ENCODE data around the gene ENTHD1. TPM values are rescaled to one million over a fixed set of nuclear protein-coding genes. Genes with fewer than 3 reads are reported as not detected.

Gene ENTHD1
- total RNA-seq, 2 experiments from 2014 or later: 0.47 TPM; not detected in 1

GRCh38 chr22:39697790-39698430, 195.7 kb downstream of the ENTHD1 start:
- CTCF ChIA-PET: no interaction called here
- DNase-seq (no peak), ATAC-seq (ENCODE audit: poor library complexity) (no peak)
- no peaks in the 10 kb centered on the region for H3K9me3 ChIP-seq (ENCODE audit: control insufficient read depth in 1 of 2, insufficient read depth in 1 of 2, low read length in 2 of 2)
- no peak overlapping the region for H3K4me3 ChIP-seq (ENCODE audit: low read length)
- H3K27me3 ChIP-seq (ENCODE audit: control insufficient read depth in 1 of 2, insufficient read depth in 2 of 2, low read length in 2 of 2): no peaks in the 10 kb centered on the region
- no peak overlapping the region for H3K27ac ChIP-seq (ENCODE audit: low read depth in 1 of 2, low read length in 2 of 2)
- Mint-ChIP-seq H3K4me3 (no peak overlapping the region), H3K27me3 (peaks cover 4% of the 10 kb centered on the region), H3K4me1 (ENCODE audit: low read depth) (no peaks in the 10 kb centered on the region), H3K27ac (no peak overlapping the region), H3K9me3 (no peaks in the 10 kb centered on the region), H3K36me3 (ENCODE audit: low read depth) (no peaks in the 10 kb centered on the region)
- no peaks in the 10 kb centered on the region for H3K36me3 ChIP-seq (ENCODE audit: insufficient read depth, low read length)
- no peak for TF ChIP-seq CTCF (IDR thresholded peaks at IDR 0.05)
- intact Hi-C loops (cut with DNase I, micrococcal nuclease): no loop called here
- POLR2A ChIA-PET: no interaction called here
- no peaks in the 10 kb centered on the region for H3K4me1 ChIP-seq (ENCODE audit: insufficient read depth, low read length)

DNA sequence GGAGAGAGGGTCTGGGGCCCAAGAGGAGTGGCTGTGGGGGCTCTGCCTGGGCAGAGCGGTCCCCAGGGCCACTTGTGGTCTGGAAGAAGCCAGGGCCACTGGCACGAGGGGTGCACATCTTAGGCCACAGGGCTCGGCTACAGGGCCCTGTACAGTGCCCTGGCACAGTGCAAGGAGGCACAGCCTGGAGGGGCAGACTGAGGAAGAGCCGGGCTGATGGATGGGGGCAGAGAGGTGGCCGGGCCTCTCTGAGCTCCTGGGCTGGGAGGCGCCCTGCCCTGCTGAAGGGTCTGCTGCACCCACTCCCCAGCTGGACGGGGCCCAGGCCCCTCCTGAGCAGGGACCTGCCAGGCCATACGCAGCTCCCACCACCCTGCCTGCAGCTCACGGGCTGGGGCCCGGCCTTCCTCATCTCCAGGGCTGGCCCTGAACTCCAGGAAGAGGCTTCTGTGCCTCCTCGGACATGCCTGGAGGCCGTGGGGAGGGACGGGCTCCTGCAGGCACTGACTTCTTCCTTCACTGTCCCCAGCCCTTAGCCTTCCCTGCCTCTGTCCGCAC, 199.5 kb downstream of the ENTHD1 start:
- Histone ChIP-seq H3K27me3 (ENCODE audit: control insufficient read depth in 1 of 2, insufficient read depth in 2 of 2, low read length in 2 of 2) (peaks cover 11 to 13% of the 10 kb centered on the region in 2 experiments), H3K36me3 (ENCODE audit: insufficient read depth, low read length) (no peaks in the 10 kb centered on the region), H3K4me1 (ENCODE audit: insufficient read depth, low read length) (peaks cover 7% of the 10 kb centered on the region), H3K4me3 (ENCODE audit: low read length) (no peak overlapping the region), H3K9me3 (ENCODE audit: control insufficient read depth in 1 of 2, insufficient read depth in 1 of 2, low read length in 2 of 2) (no peaks in the 10 kb centered on the region), H3K27ac (ENCODE audit: low read depth in 1 of 2, low read length in 2 of 2) (no peak overlapping the region)
- Mint-ChIP-seq H3K9me3 (no peaks in the 10 kb centered on the region), H3K36me3 (ENCODE audit: low read depth) (no peaks in the 10 kb centered on the region), H3K27me3 (peaks cover 24% of the 10 kb centered on the region), H3K27ac (no peak overlapping the region), H3K4me1 (ENCODE audit: low read depth) (peaks cover 13% of the 10 kb centered on the region), H3K4me3 (no peak overlapping the region)
- intact Hi-C loops (cut with DNase I, micrococcal nuclease): no loop called here
- no peak for DNase-seq
- CTCF ChIA-PET: no interaction called here
- no peak for ATAC-seq (ENCODE audit: poor library complexity)
- POLR2A ChIA-PET: no interaction called here
- TF ChIP-seq CTCF (IDR thresholded peaks at IDR 0.05): no peak

Other genes starting within 250 kb of the ENTHD1 start
- gene GRAP2, start 7.3 kb upstream of the ENTHD1 start, total RNA-seq: 10 to 100 TPM; 65.3 to 75.6 TPM
- 1 to 10 TPM; 5.7 to 6.5 TPM for gene TMA7B, start 66.6 kb upstream of the ENTHD1 start, total RNA-seq
- 1 to 10 TPM; 5.2 to 6.8 TPM for gene FAM83F, start 101.2 kb upstream of the ENTHD1 start, total RNA-seq

Data from CD4-positive, alpha-beta T cell (primary cell).